HCT116 (cell line): ENCODE measurements around the gene CHST3. TPM values are rescaled to one million over a fixed set of nuclear protein-coding genes. Genes with fewer than 3 reads are reported as not detected.

Source experiments
- ATAC-seq: fragments of 200-7000 bp; cut with Tn5 transposase; 2 replicates; pipeline ENCODE4 v1.9.1; 2020; ENCODE audit warnings: mild to moderate bottlenecking, moderate library complexity
- BruUV-seq: library from RNA; stranded (reverse); fragments of 400-500 nt; replicated peaks from 2 replicates; lab custom pipeline; 2021; lab: Mats Ljungman, UMichigan
- CTCF ChIA-PET: fragments of 300-600 bp; sonication (Branson Sonifier 250); formaldehyde crosslinking; loops from one replicate; lab custom pipeline; 2021; ENCODE audit warnings: antibody characterized with exemption; lab: Charles Lee
- POLR2A ChIA-PET: fragments of 300-600, 350-600 bp; sonication (Branson Sonifier 250); formaldehyde crosslinking; loops from one replicate; lab custom pipeline; 2021; ENCODE audit warnings: antibody characterized with exemption; lab: Charles Lee
- RAD21 ChIA-PET, 2 experiments: fragments of 300-600 bp; sonication (Branson Sonifier 250); formaldehyde crosslinking; loops; one replicate each; lab custom pipeline; 2023; ENCODE audit warnings: low total read pairs in 2 of 2; ENCODE audit not compliant: uncharacterized antibody in 2 of 2, unreplicated experiment in 2 of 2, low non-redundant PET in 1 of 2; lab: Charles Lee
- DNase-seq: peaks from one replicate; pipeline ENCODE4 v3.0.0-alpha.2; 2010; ENCODE audit warnings: low read depth, low spot score
- H2AFZ ChIP-seq: fragments of 200-600 bp; shearing (Covaris generic), sonication (generic); 2 replicates; pipeline ENCODE4 v1.6.1; 2017; ENCODE audit warnings: low read depth, mixed run types, mixed read lengths, antibody characterized with exemption, low read length; ENCODE audit not compliant: poor library complexity, severe bottlenecking
- H3K27ac ChIP-seq: 2 replicates; pipeline ENCODE4 v1.5.1; 2012; ENCODE audit warnings: low read depth, low read length
- H3K27me3 ChIP-seq: fragments of 200-600 bp; sonication (generic); 2 replicates; pipeline ENCODE4 v1.6.1; 2016; ENCODE audit warnings: mixed run types, low read length, mixed read lengths; ENCODE audit not compliant: insufficient read depth
- H3K36me3 ChIP-seq, 2 experiments: fragments of 200-500 bp in 1 of 2; fragments of 200-600 bp in 1 of 2; sonication (Bioruptor generic) in 1 of 2; sonication (generic) in 1 of 2; 2 replicates each; pipeline versions ENCODE4 v1.5.1 to v1.6.1; 2014 to 2016; ENCODE audit warnings: low read length in 2 of 2, inconsistent platforms in 1 of 2, mixed read lengths in 1 of 2, mixed run types in 1 of 2; ENCODE audit not compliant: insufficient read depth in 2 of 2, control insufficient read depth in 1 of 2
- H3K4me1 ChIP-seq, 2 experiments: fragments of 200-600 bp in 1 of 2; sonication (generic) in 1 of 2; 2 replicates each; pipeline versions ENCODE4 v1.5.1 to v1.6.1; 2012 to 2017; ENCODE audit warnings: low read length in 2 of 2, inconsistent platforms in 1 of 2, mild to moderate bottlenecking in 1 of 2, mixed read lengths in 1 of 2, mixed run types in 1 of 2, moderate library complexity in 1 of 2; ENCODE audit not compliant: insufficient read depth in 2 of 2, control insufficient read depth in 1 of 2
- H3K4me2 ChIP-seq: fragments of 200-600 bp; sonication (generic); 2 replicates; pipeline ENCODE4 v1.6.1; 2017; ENCODE audit warnings: mixed run types, low read length, mixed read lengths
- H3K4me3 ChIP-seq, 2 experiments: fragments of 200-600 bp in 1 of 2; sonication (generic) in 1 of 2; replicated peaks in 1 of 2; 2 replicates each; pipeline ENCODE4 v1.5.1; 2011 to 2016; ENCODE audit warnings: low read length in 2 of 2, control low read depth in 1 of 2, low read depth in 1 of 2, mild to moderate bottlenecking in 1 of 2, mixed read lengths in 1 of 2, mixed run types in 1 of 2
- H3K79me2 ChIP-seq: fragments of 200-600 bp; sonication (generic); 2 replicates; pipeline ENCODE4 v1.6.1; 2017; ENCODE audit warnings: mild to moderate bottlenecking, mixed run types, low read length, moderate library complexity, mixed read lengths; ENCODE audit not compliant: insufficient read depth
- H3K9ac ChIP-seq: fragments of 200-600 bp; sonication (generic); 2 replicates; pipeline ENCODE4 v1.6.1; 2016; ENCODE audit warnings: low read length, mixed read lengths
- H3K9me2 ChIP-seq: fragments of 200-600 bp; sonication (generic), shearing (Covaris generic); 2 replicates; pipeline ENCODE4 v1.6.1; 2017; ENCODE audit warnings: mixed run types, mild to moderate bottlenecking, moderate library complexity; ENCODE audit not compliant: insufficient read depth
- H3K9me3 ChIP-seq, 2 experiments: fragments of 200-500 bp in 1 of 2; fragments of 200-600 bp in 1 of 2; sonication (Bioruptor generic) in 1 of 2; sonication (generic) in 1 of 2; 2 replicates each; pipeline ENCODE4 v1.6.1; 2014 to 2017; ENCODE audit warnings: low read length in 2 of 2, mixed read lengths in 2 of 2, inconsistent platforms in 1 of 2, low read depth in 1 of 2, mild to moderate bottlenecking in 1 of 2, mixed run types in 1 of 2, moderate library complexity in 1 of 2; ENCODE audit not compliant: control insufficient read depth in 1 of 2, insufficient read depth in 1 of 2
- H4K20me1 ChIP-seq: fragments of 200-600 bp; sonication (generic), shearing (Covaris generic); 2 replicates; pipeline ENCODE4 v1.6.1; 2017; ENCODE audit warnings: mixed run types, mild to moderate bottlenecking, moderate library complexity; ENCODE audit not compliant: insufficient read depth
- CEBPB ChIP-seq: IDR thresholded peaks from 2 replicates; pipeline ENCODE4 v1.6.1; 2012; ENCODE audit warnings: low read depth
- CTCF ChIP-seq, 3 experiments: fragments of 200-600 bp in 1 of 3; sonication (generic) in 1 of 3; IDR thresholded peaks in 2 of 3; conservative IDR thresholded peaks in 1 of 3; 2 replicates each; pipeline ENCODE4 v1.5.1; 2012 to 2017; ENCODE audit warnings: low read depth in 2 of 3, low read length in 2 of 3, antibody characterized with exemption in 1 of 3, borderline replicate concordance in 1 of 3, control low read depth in 1 of 3, mild to moderate bottlenecking in 1 of 3, mixed read lengths in 1 of 3, mixed run types in 1 of 3, moderate library complexity in 1 of 3; ENCODE audit not compliant: insufficient read depth in 1 of 3
- EZH2 ChIP-seq: fragments of 200-600 bp; sonication (generic); IDR thresholded peaks from 2 replicates; pipeline ENCODE4 v1.6.1; 2017; ENCODE audit warnings: antibody characterized with exemption, mixed run types
- EZH2phosphoT487 ChIP-seq: fragments of 200-600 bp; IDR thresholded peaks from 2 replicates; pipeline ENCODE4 v1.6.1; 2018; ENCODE audit warnings: antibody characterized with exemption, borderline replicate concordance
- MAX ChIP-seq: IDR thresholded peaks from 2 replicates; pipeline ENCODE4 v1.6.1; 2012
- POLR2A ChIP-seq: IDR thresholded peaks from 2 replicates; pipeline ENCODE4 v1.7.0; 2011; ENCODE audit warnings: borderline replicate concordance; ENCODE audit not compliant: insufficient read depth, insufficient read length; ENCODE audit errors: extremely low read depth
- POLR2AphosphoS5 ChIP-seq: IDR thresholded peaks from 2 replicates; pipeline ENCODE4 v1.6.1; 2011; ENCODE audit warnings: mild to moderate bottlenecking, low read depth, low read length, moderate library complexity
- RAD21 ChIP-seq: IDR thresholded peaks from 2 replicates; pipeline ENCODE4 v1.6.1; 2012; ENCODE audit warnings: low read depth, mild to moderate bottlenecking
- REST ChIP-seq: IDR thresholded peaks from 2 replicates; pipeline ENCODE4 v1.6.1; 2012; ENCODE audit warnings: low read depth
- SIN3A ChIP-seq: IDR thresholded peaks from 2 replicates; pipeline ENCODE4 v1.6.1; 2012; ENCODE audit warnings: low read depth
- SP1 ChIP-seq: IDR thresholded peaks from 2 replicates; pipeline ENCODE4 v1.6.1; 2012; ENCODE audit warnings: low read depth
- SRF ChIP-seq: IDR thresholded peaks from 2 replicates; pipeline ENCODE4 v1.6.1; 2012; ENCODE audit warnings: low read depth
- TCF7L2 ChIP-seq: IDR thresholded peaks from 2 replicates; pipeline ENCODE4 v1.7.0; 2011; ENCODE audit warnings: borderline replicate concordance, inconsistent platforms; ENCODE audit not compliant: insufficient read depth, insufficient read length; ENCODE audit errors: extremely low read depth
- YY1 ChIP-seq: IDR thresholded peaks from 2 replicates; pipeline ENCODE4 v1.6.1; 2011; ENCODE audit warnings: low read length, low read depth, moderate library complexity, mild to moderate bottlenecking; ENCODE audit not compliant: insufficient replicate concordance; ENCODE audit errors: extremely low read depth
- ZFX ChIP-seq: fragments of 450-650 bp; IDR thresholded peaks from 2 replicates; pipeline ENCODE4 v1.6.1; 2017
- ZNF274 ChIP-seq: fragments of 200-500 bp; sonication (Bioruptor generic); IDR thresholded peaks from 2 replicates; pipeline ENCODE4 v1.6.1; 2014; ENCODE audit warnings: mild to moderate bottlenecking, low read depth, low read length, inconsistent platforms
- intact Hi-C: fragments of 100-400 bp; cut with micrococcal nuclease; formaldehyde crosslinking; loops from 2 replicates; pipeline ENCODE4 v1.10.0; 2022
- total RNA-seq: library from RNA; stranded (reverse); gene quantifications from one replicate; pipeline ENCODE4 v1.2.1, GENCODE V29; 2021; ENCODE audit not compliant: unreplicated experiment

Gene CHST3
- total RNA-seq, 1 experiment from 2014 or later: 10.6 TPM

- no peak for DNase-seq
- no peak overlapping the region for H3K4me3 ChIP-seq
Measured at GRCh38 chr10:72013202-72013945, 49.2 kb downstream of the CHST3 start.

DNA sequence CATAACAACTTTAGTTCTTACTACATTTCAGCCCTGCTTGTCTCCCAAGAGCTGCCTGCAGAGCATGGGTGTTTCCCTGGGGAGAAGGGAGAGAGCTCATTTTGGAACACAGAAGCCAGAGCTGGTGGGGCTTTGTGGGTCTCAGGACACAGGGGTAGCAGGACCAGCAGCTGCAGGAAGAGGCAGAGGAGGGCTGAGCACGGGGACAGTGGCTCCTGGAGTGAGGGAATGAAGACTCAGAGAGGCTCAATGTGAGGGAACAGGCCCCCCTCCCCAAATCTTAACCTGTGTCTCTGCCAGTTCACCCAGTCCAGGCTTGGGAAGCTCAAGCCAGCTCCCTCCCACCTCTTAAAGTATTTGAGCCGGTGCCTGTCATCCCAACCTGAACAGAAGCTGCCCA, 50.0 kb downstream of the CHST3 start:
- H3K36me3 ChIP-seq: peaks cover 0 to 1% of the 10 kb centered on the region in 2 experiments; a peak in 1 of 4 replicates
- no peak overlapping the region for H2AFZ ChIP-seq
- H3K9ac ChIP-seq: no peak overlapping the region
- DNase-seq (no peak), ATAC-seq (no peak)
- H3K4me1 ChIP-seq: no peaks in the 10 kb centered on the region
- ChIA-PET CTCF (interaction anchor here (1.6 kb wide), 1 partner anchor 34 kb away, joined by 4 read pairs; no protein-coding TSS in a partner anchor), POLR2A (no interaction called here), RAD21 (no interaction called here)
- no peaks in the 10 kb centered on the region for H3K27me3 ChIP-seq
- H3K27ac ChIP-seq: no peak overlapping the region
- H3K4me2 ChIP-seq: no peak overlapping the region
- intact Hi-C loops: no loop called here
- no peak overlapping the region for H3K4me3 ChIP-seq
- BruUV-seq: no TSS peak
- no peaks in the 10 kb centered on the region for H3K9me2 ChIP-seq
- TF ChIP-seq TCF7L2: no peak
- no peak for TF ChIP-seq SRF
- TF ChIP-seq SIN3A: no peak
- TF ChIP-seq EZH2: no peak
- no peak for TF ChIP-seq CTCF (IDR thresholded peaks at IDR 0.05 in 2 of 3, conservative IDR thresholded peaks at IDR 0.05 in 1 of 3; ENCODE audit: borderline replicate concordance in 1 of 3, insufficient read depth in 1 of 3, low read depth in 2 of 3, low read length in 2 of 3)
- no peak for TF ChIP-seq EZH2phosphoT487
- TF ChIP-seq SP1: no peak
- no peak for TF ChIP-seq REST
- no peak for TF ChIP-seq YY1
- TF ChIP-seq POLR2A: no peak
- TF ChIP-seq ZNF274: no peak
- no peaks in the 10 kb centered on the region for H3K9me3 ChIP-seq
- no peaks in the 10 kb centered on the region for H3K79me2 ChIP-seq
- no peaks in the 10 kb centered on the region for H4K20me1 ChIP-seq

More at GRCh38 chr10:72013202-72013945, 49.2 kb downstream of the CHST3 start:
- Histone ChIP-seq H3K27me3 (no peaks in the 10 kb centered on the region), H3K36me3 (peaks cover 2 to 7% of the 10 kb centered on the region in 2 experiments; a peak in 2 of 4 replicates), H3K4me2 (no peak overlapping the region), H3K9me2 (no peaks in the 10 kb centered on the region), H3K9ac (no peak overlapping the region), H2AFZ (no peak overlapping the region), H3K27ac (no peak overlapping the region), H4K20me1 (no peaks in the 10 kb centered on the region), H3K79me2 (no peaks in the 10 kb centered on the region), H3K4me1 (no peaks in the 10 kb centered on the region), H3K9me3 (no peaks in the 10 kb centered on the region)
- TF ChIP-seq RAD21 (no peak), POLR2AphosphoS5 (no peak), ZFX (no peak), CEBPB (no peak; the same call in 1 of the 2 replicates), MAX (no peak)
- no TSS peak for BruUV-seq
- CTCF ChIA-PET: no interaction called here
- intact Hi-C loops: no loop called here
- POLR2A ChIA-PET: no interaction called here
- no peak for ATAC-seq
- RAD21 ChIA-PET: no interaction called here
